HG03139 (cell line): ENCODE measurements around the gene ZNF138.
"Not testable (repeated sequence)": the region's sequence is repeated elsewhere in the genome, so short reads cannot be mapped to it uniquely, and the experiment has no call there.

Experiments
- ATAC-seq: cut with Tn5 transposase; IDR thresholded peaks from one replicate; pipeline ENCODE4 v1.9.1; 2021; ENCODE audit not compliant: unreplicated experiment

The ZNF138 gene

DNA sequence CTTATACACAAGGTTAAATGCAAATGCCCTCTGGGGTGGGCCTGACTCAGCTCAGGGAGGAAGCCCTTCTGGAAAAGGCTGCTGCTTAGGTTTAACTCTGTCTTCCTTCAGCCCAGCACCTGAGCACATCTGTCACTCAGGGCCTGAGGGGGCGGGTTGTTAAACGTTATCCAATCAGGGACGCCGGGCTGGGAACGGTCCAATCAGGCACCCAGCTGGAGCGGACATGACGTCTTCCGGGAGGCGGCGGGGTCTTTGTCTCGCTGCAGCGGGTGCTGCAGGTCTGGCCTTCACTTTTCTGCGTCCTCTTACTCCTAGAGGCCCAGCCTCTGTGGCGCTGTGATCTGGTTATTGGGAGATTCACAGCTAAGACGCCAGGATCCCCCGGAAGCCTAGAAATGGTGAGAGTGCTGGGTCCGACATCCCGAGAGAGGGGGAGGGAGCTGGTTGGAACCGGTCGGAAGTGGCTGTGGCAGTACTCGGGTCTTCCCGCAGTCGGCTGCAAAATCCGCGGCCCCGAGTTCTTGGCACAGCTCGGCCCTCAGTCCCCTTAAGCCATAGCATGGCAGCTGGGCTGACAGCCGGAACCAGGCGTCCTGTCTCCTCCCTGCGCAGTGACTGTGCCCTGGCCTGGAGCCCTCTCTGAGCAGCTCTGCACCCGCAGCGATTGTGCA is at the start of gene ZNF138:
Gene ZNF138 (plus strand): TSS at position 258 of the 674 bp plus-strand sequence. CDS start 141 bp downstream, at position 399.
- ATAC-seq: peak; percentile 100

DNA sequence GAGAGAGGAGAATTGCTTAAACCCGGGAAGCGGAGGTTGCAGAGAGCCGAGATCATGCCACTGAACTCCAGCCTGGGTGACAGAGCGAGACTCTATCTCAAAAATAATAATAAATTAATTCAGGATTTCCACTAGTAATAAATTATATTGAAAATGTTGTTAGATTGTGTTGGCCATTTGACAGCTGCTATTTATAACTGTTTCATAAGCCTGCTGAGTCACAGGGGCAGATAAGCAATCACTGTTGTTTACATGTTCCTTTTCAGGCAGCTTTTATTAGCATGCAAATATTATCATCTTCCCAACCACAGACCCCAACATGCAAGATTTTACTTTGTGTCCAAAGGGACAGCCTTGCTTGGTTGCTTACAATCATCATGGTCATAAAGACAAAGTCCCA is 49.5 kb upstream of the ZNF138 start:
- no peak for ATAC-seq

DNA sequence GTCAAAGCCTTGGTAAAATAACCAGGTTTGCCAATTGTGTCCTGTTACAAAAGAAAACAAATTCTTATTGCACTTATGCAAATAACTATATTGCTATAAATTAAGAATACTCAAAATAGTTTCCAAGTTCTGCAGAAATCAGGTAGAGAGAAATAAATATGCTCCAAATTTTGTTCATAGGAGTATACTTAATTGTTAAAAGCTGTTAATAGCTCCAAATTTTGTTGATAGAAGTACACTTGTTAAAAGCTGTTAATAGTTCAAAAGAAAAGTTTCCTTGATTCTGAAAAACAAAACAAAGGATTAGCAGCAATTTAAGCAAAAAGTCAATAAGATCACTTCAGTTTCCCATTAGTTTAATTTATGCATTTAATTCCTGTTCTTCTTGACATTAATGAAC is 46.4 kb upstream of the ZNF138 start:
- ATAC-seq: no peak

DNA sequence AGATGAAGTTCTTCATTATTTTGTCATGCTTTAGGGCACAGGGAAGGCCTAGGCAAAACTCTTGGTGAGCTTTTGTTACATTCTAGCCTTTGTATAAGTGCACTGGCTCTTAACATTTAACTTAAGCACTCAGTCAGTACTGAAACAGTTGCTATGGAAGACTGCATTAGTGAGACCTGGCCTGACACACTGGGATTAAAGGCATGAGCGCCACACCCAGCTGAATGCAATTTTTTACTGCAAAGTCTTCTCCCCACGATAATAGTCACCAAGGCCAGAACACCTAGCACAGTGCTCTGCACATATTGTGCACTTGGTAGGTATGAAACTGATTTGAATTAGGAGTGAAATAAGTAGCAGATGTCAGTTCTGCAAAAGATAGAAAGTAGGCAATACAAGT is 41.2 kb upstream of the ZNF138 start:
- no peak for ATAC-seq

DNA sequence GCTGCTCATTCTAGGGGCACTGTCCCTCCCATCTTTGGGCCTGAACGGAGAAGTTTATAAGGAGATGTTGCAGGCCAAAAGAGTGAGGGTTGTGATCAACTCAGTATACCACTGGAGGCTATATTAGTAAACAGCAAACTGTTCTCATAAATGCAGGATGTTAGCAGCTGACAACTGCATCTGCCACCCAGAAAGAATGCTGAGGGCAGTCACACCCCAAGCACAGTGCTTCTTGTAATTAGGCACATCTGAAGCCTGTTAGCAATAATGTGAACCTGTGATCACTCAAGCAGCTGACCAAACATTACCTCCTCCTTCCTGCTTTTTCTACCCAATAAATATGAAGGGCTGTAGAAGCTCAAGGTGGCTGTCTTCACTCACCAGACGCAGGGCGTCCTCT is 38.4 kb upstream of the ZNF138 start:
- ATAC-seq: no peak

DNA sequence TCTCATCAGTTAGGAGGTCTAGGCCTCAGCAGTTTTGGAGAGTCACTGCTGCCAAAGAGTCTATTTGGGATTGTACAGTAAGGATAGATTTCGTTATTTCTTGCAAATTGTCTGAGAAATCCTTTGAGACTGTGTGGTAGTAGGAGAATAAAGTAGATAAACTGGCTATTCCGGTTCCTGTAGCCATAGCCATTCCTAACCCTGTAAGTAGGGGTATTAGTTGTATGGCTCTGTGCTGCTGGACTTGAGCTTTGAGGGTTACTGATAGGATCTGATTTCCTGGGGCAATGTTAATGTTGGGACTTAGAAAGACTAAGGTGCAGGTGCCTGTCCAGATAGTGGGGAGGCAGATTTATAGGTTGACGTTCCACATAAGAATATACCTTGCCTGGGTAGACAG is 36.1 kb upstream of the ZNF138 start:
- ATAC-seq: no peak

DNA sequence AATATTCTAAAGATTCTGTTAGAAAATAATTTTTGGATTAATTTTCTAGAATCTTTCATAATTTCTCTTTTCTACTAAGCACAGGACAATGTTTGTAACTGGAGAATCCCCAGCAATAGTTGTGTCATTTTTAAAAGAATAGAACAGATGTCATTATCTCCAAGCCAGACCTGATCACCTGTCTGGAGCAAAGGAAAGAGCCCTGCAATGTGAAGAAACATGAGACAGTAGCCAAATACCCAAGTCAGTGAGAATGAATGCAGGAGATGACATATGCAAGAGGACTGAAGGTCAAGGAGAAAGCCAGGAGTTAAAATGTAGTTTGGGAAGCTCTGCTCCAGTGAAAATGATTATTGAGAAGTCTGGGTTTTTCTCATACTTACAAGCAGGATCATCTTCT is 25.4 kb upstream of the ZNF138 start:
- no peak for ATAC-seq

DNA sequence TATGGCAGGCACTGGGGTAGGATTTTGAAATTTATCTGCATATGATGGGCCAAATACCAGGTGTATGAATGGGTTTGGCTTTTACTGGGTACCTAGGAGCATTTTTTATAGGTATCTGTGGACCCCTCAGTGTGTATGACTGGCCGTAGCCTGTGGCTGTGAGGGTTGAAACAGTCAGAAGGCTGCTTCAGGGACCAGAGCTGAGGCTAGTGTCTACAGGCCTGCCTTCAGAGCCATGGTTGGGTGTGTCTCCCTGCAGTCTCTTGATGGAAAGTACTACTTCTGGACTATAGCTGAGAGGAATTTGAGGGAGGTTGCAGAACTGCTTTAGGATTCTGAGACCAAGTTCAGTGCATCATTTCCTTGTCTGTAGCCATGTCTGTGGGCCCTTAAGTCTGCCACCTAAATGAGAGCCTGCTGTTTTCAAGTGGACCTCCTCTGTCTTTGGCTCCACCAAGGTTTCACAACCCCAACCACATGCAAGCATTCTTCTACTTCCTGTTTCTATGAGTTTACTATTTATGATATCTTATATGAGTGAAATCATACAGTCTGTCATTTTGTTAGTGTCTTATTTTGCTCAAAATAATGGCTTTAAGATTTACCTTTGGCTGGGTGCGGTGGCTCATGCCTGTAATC is 19.9 kb upstream of the ZNF138 start:
- no peak for ATAC-seq

DNA sequence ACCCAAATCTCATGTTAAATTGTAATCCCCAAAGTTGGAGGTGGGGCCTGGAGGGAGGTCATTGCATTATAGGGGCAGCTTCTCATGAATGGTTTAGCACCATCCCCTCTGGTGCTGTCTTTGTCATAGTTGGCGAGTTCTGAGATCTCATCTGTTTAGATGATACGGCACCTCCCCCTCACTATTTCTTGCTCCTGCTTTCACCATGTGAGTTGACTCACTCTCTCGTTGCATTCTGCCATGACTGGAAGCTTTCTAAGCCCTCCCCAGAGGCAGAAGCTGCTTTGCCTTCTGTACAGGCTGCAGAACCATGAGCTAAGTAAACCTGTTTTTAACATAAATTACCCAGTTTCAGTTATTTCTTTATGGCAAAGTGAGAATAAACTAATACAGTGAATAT is 18.9 kb upstream of the ZNF138 start:
- ATAC-seq: no peak

DNA sequence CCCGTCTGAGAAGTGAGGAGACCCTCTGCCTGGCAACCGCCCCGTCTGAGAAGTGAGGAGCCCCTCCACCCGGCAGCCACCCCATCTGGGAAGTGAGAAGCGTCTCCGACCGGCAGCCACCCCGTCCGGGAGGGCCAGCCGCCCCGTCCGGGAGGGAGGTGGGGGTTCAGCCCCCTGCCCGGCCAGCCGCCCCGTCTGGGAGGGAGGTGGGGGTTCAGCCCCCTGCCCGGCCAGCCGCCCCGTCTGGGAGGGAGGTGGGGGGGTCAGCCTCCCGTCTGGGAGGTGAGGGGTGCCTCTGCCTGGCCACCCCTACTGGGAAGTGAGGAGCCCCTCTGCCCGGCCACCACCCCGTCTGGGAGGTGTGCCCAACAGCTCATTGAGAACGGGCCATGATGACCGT is 9.4 kb upstream of the ZNF138 start:
- not testable (repeated sequence) for ATAC-seq

DNA sequence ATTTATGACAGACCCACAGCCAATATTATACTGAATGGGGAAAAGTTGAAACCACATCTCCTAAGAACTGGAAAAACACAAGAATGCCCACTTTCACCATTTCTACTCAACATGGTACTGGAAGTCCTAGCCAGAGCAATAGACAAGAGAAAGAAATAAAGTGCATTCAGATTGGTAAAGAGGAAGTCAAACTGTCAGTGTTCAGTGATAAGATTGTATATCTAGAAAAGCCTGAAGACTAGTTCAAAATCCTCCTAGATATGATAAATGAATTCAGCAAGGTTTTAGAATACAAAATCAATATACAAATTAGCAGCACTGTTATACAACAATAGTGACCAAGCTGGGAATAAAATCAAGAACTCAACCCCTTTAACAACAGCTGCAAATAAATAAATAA is 6.9 kb upstream of the ZNF138 start:
- ATAC-seq: no peak

DNA sequence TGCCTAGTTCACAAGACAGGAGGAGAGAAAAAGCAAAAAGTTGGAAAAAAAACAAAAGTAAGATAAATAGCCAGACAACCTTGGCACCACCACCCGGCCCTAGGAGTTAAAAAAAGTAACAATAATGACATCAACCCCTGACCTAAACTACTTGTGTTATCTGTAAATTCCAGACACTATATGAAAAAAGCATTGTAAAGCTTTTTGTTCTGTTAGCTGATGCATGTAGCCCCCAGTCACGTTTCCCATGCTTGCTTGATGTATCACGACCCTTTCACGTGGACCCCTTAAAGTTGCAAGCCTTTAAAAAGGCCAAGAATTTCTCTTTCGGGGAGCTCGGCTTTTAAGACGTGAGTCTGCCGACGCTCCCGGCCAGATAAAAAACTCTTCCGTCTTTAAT is 5.0 kb upstream of the ZNF138 start:
- ATAC-seq: not testable (repeated sequence)

DNA sequence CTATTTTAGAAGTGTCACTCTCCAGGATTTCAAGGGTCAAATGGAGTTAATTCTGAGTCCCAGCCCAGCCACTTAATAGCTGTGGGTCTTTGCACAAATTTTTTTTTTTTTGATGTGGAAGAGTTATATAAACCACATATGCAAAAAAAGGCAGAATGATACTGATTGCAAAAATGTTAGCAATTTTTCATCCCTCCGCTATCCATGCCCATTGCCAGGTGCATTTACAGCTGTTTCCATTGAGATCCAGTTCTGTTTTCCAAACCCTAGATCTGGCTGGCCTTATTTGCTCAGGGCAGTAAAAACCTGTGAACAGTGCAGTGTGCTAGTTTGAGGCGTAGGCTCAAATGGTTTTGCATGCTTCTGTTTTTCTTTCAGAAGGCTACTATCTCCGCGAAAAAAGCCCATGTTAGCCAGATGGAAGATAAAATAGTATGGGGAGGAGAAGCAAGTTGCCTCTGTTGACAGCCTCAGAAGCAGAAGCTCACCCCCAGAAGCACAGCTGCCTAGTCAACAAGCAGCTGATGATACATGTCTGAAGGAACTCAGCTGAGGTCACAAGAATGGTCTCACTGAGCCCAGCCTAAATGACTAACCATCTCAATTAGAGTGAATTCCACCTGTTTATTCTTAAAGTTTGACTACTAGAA is 997 bp upstream of the ZNF138 start:
- ATAC-seq: no peak

DNA sequence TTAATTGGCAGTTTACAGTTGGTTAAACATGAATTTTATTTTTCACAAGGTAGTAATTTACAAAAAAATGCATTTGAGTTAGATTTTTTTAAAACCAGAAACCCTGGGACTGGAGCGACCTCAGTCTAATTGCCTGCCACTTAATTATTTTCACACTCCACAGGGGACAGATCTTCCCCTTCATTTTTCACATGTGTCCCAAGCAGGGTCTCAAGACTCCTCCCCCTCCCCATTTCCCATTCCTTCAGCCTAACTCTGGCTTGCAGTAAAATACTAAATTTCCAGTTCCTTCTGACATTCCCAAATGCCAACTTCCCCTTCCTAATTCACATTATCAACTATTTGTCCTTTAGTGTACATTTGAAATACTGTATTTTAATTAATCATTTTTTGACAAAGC is 948 bp downstream of the ZNF138 start:
- ATAC-seq: no peak

DNA sequence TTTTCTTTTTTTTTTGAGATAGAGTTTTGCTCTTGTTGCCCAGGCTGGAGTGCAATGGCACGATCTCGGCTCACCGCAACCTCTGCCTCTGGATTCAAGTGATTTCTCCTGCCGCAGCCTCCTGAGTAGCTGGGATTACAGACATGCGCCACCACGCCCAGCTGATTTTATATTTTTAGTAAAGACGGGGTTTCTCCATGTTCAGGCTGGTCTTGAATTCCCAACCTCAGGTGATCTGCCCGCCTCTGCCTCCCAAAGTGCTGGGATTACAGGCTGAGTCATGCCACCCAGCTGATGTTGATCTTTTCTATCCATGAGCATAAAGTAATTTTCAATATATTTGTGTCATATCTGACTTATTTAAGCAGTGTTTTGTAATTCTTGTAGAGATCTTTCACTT is 4.9 kb downstream of the ZNF138 start:
- not testable (repeated sequence) for ATAC-seq

DNA sequence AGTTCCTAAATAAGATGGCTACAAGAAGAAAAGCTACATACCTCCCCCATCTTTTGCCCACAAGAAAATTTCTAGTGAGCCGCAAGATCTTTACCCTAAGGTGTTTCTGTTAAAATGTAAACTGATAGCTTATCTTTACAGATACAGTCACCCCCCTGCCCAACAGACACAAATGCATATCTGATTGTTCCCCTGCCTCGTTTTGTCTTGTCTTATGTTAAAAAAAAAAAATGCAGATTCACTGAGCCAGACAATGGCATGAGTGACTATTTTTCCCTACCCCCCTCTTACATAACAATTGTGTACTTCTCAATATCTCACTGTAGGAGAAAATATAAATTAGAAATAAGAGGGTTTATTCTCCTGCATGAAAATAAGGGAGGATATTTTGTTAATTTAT is 8.5 kb downstream of the ZNF138 start:
- ATAC-seq: no peak

DNA sequence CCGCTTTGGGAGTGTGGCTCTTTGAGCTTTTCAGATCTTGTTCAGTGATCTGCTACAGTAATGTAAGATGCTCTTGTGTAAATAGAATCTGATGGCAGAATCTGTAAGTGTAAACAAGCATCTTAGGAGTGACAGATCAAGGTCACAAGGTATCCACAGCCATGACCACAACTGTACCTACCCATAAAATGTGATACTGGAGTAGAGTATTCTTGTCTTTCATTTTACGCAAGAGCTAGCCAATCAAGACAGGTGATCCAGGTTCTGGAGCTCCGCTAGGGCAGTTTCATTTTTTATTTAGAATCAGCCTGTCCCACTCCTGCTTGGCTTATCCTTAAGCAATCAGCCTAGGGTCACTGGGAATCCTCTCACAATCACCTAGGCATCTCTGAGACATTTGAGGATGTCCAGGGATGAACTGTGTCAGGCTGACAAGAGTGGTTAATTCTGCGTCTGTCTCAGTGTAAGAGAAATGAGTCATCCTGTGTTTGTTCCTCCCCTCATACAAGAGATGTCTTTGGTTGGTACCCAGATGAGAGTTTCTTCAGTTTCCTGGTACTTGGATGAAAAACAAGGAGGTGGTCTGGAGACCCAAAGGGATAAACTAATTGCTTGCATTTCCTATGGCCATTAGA is 13.6 kb downstream of the ZNF138 start:
- ATAC-seq: no peak

DNA sequence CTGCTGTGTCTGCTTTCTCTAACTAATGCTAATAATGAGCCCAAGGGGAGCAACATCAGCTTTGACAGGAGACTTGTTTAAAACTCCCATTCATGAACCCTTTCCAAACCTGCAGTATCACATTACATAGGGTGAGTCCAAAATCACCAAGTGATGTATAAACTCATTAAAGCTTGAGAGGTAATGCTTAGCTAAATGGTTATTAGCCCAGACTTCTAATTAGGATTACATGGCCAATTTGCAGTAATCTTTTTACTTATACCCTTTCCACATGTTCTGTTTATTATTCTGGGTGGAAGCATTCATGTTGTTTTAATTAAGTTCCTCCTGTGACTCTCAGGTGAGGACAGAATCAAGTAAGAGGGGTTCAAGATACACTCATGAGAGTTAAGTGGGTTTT is 17.5 kb downstream of the ZNF138 start:
- no peak for ATAC-seq

DNA sequence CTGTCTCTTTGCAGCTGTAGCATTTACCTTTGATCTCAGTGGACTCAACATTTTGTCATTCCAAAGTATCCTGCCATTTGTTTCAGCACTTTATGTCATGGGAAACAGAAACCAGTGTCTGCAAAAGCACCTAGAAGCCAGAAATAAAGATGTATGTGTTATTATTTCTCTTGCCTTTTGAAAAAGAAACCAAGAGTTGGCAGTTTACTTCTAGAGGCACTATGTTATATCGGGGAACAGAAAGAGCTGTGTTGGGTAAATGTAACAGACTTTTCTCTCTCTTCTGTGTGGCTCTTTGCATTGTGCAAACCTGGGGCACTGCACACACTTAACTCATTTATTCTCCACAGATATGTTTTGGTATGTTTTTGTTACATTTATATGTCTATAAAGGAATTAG is 36.7 kb downstream of the ZNF138 start:
- no peak for ATAC-seq

DNA sequence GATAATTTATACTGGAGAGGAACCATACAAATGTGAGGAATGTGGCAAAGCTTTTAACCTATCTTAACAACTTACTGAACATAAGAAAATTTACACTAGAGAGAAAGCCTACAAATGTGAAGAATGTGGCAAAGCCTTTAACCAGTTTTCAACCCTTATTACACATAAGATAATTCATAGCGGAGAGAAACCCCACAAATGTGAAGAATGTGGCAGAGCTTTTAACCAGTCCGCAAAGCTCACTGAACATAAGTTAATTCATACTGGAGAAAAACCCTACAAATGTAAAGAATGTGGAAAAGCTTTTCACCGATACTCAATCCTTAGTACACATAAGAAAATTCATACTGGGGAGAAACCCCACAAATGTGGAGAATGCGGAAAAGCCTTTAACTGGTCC is 37.9 kb downstream of the ZNF138 start:
- ATAC-seq: no peak

DNA sequence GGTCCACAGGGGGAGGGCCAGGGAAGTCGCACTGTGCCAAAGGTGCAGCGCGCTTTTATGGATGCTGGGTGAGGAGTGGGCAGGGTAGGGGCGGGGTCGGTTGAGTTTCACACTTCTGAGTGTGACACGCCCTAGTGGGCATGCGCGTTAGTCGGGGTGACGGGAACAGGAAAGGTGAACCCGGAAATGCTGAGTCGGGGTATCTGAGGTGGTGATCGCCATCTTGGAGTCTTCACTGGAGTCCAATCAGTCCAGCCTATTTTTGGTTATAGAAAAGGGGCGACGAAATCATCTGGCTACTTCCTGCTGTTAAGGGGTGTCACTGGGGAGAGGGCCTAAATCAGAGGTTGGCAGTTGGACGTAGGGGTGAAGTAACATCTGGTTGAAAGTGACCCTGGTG is 40.8 kb downstream of the ZNF138 start:
- ATAC-seq: no peak

DNA sequence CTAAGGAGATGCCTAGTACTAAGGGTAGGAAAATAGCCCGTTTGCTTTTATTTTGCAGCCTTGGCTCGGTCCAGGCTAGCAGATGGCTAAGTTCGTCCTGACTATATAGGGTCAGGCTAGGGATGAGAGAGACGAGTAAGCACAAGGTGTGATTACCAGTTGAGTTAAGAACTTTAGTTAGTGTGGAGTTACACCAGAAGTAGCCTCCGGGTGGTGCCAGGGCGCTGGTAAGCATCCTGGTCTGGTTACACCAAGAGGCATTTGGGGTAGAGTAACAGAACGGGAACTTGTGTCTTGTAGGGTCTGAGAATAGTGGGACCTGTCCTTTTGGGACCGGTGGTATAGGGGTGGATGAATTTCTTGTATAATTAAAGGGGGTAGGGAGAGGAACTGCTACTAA is 41.6 kb downstream of the ZNF138 start:
- ATAC-seq: not testable (repeated sequence)
